Calu3 (cell line): ENCODE results near the gene WDR31. TPM values are rescaled to one million over a fixed set of nuclear protein-coding genes. Genes with fewer than 3 reads are reported as not detected.

Source experiments
- BruUV-seq: library from RNA; stranded (reverse); fragments of 400-500 nt; replicated peaks from 2 replicates; lab custom pipeline; 2021; lab: Mats Ljungman, UMichigan
- CTCF ChIA-PET: fragments of 300-600 bp; sonication (Branson Sonifier 250); formaldehyde crosslinking; loops from one replicate; lab custom pipeline; 2022; ENCODE audit warnings: antibody characterized with exemption; lab: Charles Lee
- DNase-seq: peaks from one replicate; pipeline ENCODE4 v3.0.0; 2022
- H3K27ac Mint-ChIP-seq: one replicate; pipeline ENCODE4 v1.8.0; 2022; ENCODE audit warnings: mixed read lengths; ENCODE audit not compliant: unreplicated experiment
- H3K27me3 Mint-ChIP-seq: one replicate; pipeline ENCODE4 v1.8.0; 2022; ENCODE audit warnings: mixed read lengths; ENCODE audit not compliant: unreplicated experiment
- H3K36me3 Mint-ChIP-seq: one replicate; pipeline ENCODE4 v1.8.0; 2022; ENCODE audit warnings: mild to moderate bottlenecking, moderate library complexity, mixed read lengths; ENCODE audit not compliant: insufficient read depth, unreplicated experiment
- H3K4me1 Mint-ChIP-seq: one replicate; pipeline ENCODE4 v1.8.0; 2022; ENCODE audit warnings: mild to moderate bottlenecking, low read depth, mixed read lengths; ENCODE audit not compliant: unreplicated experiment
- H3K4me3 Mint-ChIP-seq: one replicate; pipeline ENCODE4 v1.8.0; 2022; ENCODE audit warnings: mild to moderate bottlenecking, low read depth, moderate library complexity, mixed read lengths; ENCODE audit not compliant: unreplicated experiment
- H3K9me3 Mint-ChIP-seq: one replicate; pipeline ENCODE4 v1.8.0; 2022; ENCODE audit warnings: low read depth, mixed read lengths; ENCODE audit not compliant: unreplicated experiment
- CTCF ChIP-seq: fragments of 200-600 bp; IDR thresholded peaks from one replicate; pipeline ENCODE4 v1.8.0; 2022; ENCODE audit warnings: antibody characterized with exemption; ENCODE audit not compliant: unreplicated experiment
- intact Hi-C: fragments of 100-400 bp; cut with micrococcal nuclease; formaldehyde crosslinking; loops from one replicate; pipeline ENCODE4 v1.10.0; 2022; ENCODE audit not compliant: unreplicated experiment
- total RNA-seq: library from RNA; stranded (reverse); gene quantifications from 2 replicates; pipeline ENCODE4 v1.2.3, GENCODE V29; 2022

WDR31 gene
- total RNA-seq, 1 experiment from 2014 or later = 3.1 TPM

- H3K9me3 Mint-ChIP-seq = no peaks in the 10 kb centered on the region
- H3K27ac Mint-ChIP-seq = peak overlapping the region; percentile 82
- no peak for DNase-seq
- H3K27me3 Mint-ChIP-seq = no peaks in the 10 kb centered on the region
- peaks cover 12% of the 10 kb centered on the region for H3K4me1 Mint-ChIP-seq
- peaks cover 39% of the 10 kb centered on the region for H3K36me3 Mint-ChIP-seq
- no peak for TF ChIP-seq CTCF
- peak overlapping the region; percentile 79 for H3K4me3 Mint-ChIP-seq
- CTCF ChIA-PET = no interaction called here
- intact Hi-C loops = no loop called here
- BruUV-seq = no TSS peak
Measured at GRCh38 chr9:113375057-113376023, 35.3 kb upstream of the WDR31 start.

GRCh38 chr9:113373676-113374392 is 33.8 kb upstream of the WDR31 start:
- intact Hi-C loops = no loop called here
- DNase-seq = no peak
- H3K27ac Mint-ChIP-seq = no peak overlapping the region
- no peaks in the 10 kb centered on the region for H3K9me3 Mint-ChIP-seq
- H3K4me1 Mint-ChIP-seq = peaks cover 4% of the 10 kb centered on the region
- peaks cover 37% of the 10 kb centered on the region for H3K36me3 Mint-ChIP-seq
- BruUV-seq = no TSS peak
- H3K4me3 Mint-ChIP-seq = no peak overlapping the region
- no peaks in the 10 kb centered on the region for H3K27me3 Mint-ChIP-seq
- CTCF ChIA-PET = interaction anchor here (0.6 kb wide), 1 partner anchor 58 kb away, joined by 3 read pairs; no protein-coding TSS in a partner anchor
- TF ChIP-seq CTCF = no peak

DNA sequence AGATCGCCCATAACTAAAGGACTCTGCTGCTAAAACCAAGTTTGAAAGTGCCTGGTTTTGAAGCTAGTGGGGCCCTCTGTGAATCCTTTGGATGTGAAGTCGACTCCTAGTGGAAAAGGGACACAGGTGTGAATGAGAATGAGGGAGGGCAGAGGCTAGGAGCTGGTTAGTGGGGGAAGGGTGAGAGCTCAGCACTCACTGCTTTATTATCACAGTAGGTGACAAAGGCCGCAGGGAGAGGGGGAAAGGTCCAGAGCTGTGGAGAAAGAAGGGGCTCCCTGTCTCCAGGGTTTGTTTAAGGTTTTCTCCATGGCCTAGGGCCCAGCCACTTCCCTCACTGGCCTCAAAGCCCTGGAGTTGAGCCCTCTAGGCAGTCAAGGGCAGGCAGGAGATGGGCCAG is 33.2 kb upstream of the WDR31 start:
- H3K27ac Mint-ChIP-seq = no peak overlapping the region
- CTCF ChIA-PET = interaction anchor here (0.6 kb wide), 1 partner anchor 58 kb away, joined by 3 read pairs; no protein-coding TSS in a partner anchor

More for the DNA sequence above, 33.2 kb upstream of the WDR31 start:
- H3K27me3 Mint-ChIP-seq = no peaks in the 10 kb centered on the region
- intact Hi-C loops = no loop called here
- no peak for DNase-seq
- H3K4me3 Mint-ChIP-seq = no peak overlapping the region
- peaks cover 36% of the 10 kb centered on the region for H3K36me3 Mint-ChIP-seq
- TF ChIP-seq CTCF = no peak
- H3K4me1 Mint-ChIP-seq = no peaks in the 10 kb centered on the region
- BruUV-seq = no TSS peak
- no peaks in the 10 kb centered on the region for H3K9me3 Mint-ChIP-seq
